Measurements from ENCODE around the gene CD226. TPM values are rescaled to one million over a fixed set of nuclear protein-coding genes. Genes with fewer than 3 reads are reported as not detected.
A peak's percentile ranks its signal among the peaks of the same experiment; 100 is the strongest.
"Not testable (repeated sequence)": the region's sequence is repeated elsewhere in the genome, so short reads cannot be mapped to it uniquely, and the experiment has no call there.

The CD226 gene
- total RNA-seq, 1 donor from 2014 or later, result 2.9 TPM

GRCh38 chr18:69908838-69909237, 38.8 kb downstream of the CD226 start:
- DNase-seq (ENCODE audit: low spot score), result no peak

- no peak for DNase-seq (ENCODE audit: low spot score)
These were observed 40.9 kb downstream of the CD226 start for GRCh38 chr18:69906765-69907164.

GRCh38 chr18:69900941-69901340, 46.7 kb downstream of the CD226 start:
- DNase-seq (ENCODE audit: low spot score), result no peak

- DNase-seq (ENCODE audit: low spot score), result not testable (repeated sequence)
These were observed 48.3 kb downstream of the CD226 start for GRCh38 chr18:69899154-69899923.

- no peak for DNase-seq (ENCODE audit: low spot score)
These were observed 49.3 kb downstream of the CD226 start for GRCh38 chr18:69898241-69898861.

GRCh38 chr18:69897397-69898108, 50.1 kb downstream of the CD226 start:
- DNase-seq (ENCODE audit: low spot score), result no peak

GRCh38 chr18:69895066-69896047, 52.3 kb downstream of the CD226 start:
- no peak for DNase-seq (ENCODE audit: low spot score)

- no peak for DNase-seq (ENCODE audit: low spot score)
These were observed 53.2 kb downstream of the CD226 start for GRCh38 chr18:69894467-69894866.

GRCh38 chr18:69890558-69890957, 57.1 kb downstream of the CD226 start:
- no peak for DNase-seq (ENCODE audit: low spot score)

- no peak for DNase-seq (ENCODE audit: low spot score)
These were observed 58.7 kb downstream of the CD226 start for GRCh38 chr18:69889009-69889408.

- no peak for DNase-seq (ENCODE audit: low spot score)
These were observed 60.4 kb downstream of the CD226 start for GRCh38 chr18:69887256-69887655.

GRCh38 chr18:69885841-69886531, 61.7 kb downstream of the CD226 start:
- no peak for DNase-seq (ENCODE audit: low spot score)

- DNase-seq (ENCODE audit: low spot score), result no peak
These were observed 62.3 kb downstream of the CD226 start for GRCh38 chr18:69885355-69885754.

GRCh38 chr18:69883781-69884180, 63.9 kb downstream of the CD226 start:
- peak; percentile 14 for DNase-seq (ENCODE audit: low spot score)

GRCh38 chr18:69882965-69883668, 64.6 kb downstream of the CD226 start:
- no peak for DNase-seq (ENCODE audit: low spot score)

- DNase-seq (ENCODE audit: low spot score), result no peak
These were observed 67.6 kb downstream of the CD226 start for GRCh38 chr18:69880083-69880482.

- not testable (repeated sequence) for DNase-seq (ENCODE audit: low spot score)
These were observed 68.6 kb downstream of the CD226 start for GRCh38 chr18:69879051-69879450.

- DNase-seq (ENCODE audit: low spot score), result no peak
These were observed 69.3 kb downstream of the CD226 start for GRCh38 chr18:69878213-69878933.

GRCh38 chr18:69876490-69876889, 71.2 kb downstream of the CD226 start:
- DNase-seq (ENCODE audit: low spot score), result no peak

GRCh38 chr18:69874058-69874457, 73.6 kb downstream of the CD226 start:
- DNase-seq (ENCODE audit: low spot score), result no peak

All from mucosa of gallbladder (tissue), 1 donor.